ENCODE results near the gene SLC6A17.

SLC6A17 gene

DNA sequence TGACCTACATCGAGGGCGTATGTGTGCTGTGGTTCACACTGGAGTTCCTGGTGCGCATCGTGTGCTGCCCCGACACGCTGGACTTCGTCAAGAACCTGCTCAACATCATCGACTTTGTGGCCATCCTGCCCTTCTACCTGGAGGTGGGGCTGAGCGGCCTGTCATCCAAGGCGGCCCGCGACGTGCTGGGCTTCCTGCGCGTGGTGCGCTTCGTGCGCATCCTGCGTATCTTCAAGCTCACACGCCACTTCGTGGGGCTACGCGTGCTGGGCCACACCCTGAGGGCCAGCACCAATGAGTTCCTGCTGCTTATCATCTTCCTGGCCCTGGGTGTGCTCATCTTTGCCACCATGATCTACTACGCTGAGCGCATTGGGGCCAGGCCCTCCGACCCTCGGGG lies 72.8 kb downstream of the SLC6A17 start:
- DNase-seq (ENCODE audit: low read depth): no peak

GRCh38 chr1:110223581-110223980 lies 73.3 kb downstream of the SLC6A17 start:
- DNase-seq (ENCODE audit: low read depth): no peak

DNA sequence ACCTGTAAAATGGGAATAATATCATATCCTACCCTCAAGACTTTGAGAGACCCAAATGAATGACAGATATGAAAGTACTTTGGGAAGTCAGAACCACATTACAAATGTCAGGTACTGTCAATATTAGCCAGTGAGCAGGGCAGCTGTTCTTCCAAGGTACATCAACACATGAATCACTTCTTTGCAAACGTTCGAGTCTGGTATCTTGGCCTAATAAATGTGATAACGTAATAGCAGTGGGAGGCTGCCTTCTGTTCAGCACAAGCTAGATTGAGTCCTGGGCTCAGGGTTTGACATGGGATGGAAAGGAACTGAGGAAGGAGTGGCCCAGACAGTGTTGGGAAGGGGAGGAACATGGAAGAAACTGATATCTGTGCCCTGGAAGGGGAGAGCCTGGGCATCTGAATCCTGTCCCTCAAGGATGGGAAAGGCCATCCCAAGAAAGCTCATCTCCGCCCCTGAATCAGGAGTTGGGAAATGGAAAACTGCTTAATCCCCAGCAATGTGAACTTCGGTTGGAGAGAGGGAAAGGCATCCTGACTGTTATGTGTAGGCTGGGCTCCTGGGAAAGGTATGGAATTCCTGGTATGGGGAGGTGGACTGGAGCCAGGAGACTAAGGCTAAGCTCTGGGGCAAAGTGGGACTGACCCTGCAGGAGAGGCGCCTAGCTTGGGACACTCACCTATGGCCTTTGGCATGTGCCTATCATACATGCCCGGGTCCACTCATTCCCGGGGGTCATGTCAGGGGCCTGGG lies 74.1 kb downstream of the SLC6A17 start:
- no peak for DNase-seq (ENCODE audit: low read depth)

GRCh38 chr1:110225212-110225611 lies 74.9 kb downstream of the SLC6A17 start:
- no peak for DNase-seq (ENCODE audit: low read depth)

- no peak for DNase-seq (ENCODE audit: low read depth)
Observed at GRCh38 chr1:110225756-110226404, 75.6 kb downstream of the SLC6A17 start.

DNA sequence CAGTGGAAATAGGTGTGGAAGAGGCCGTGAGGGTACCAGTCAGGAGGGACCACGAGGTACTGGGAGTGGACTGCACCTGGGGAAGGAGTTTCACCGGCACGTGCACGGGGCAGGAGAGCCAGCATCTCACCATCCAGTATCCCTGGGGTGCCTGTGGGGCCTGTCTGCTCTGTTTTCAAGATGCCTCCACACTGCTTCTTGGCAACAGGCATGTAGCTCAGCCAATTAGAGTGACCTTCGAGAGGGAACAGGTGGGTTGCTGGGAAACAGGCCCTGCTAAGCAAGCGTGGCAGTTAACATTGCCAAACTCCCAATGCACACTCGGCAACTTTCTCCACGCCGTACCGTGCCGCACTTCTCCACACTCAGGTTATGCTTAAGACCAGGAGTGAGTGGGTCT lies 77.5 kb downstream of the SLC6A17 start:
- no peak for DNase-seq (ENCODE audit: low read depth)

- no peak for DNase-seq (ENCODE audit: low read depth)
Observed at GRCh38 chr1:110228381-110228780, 78.1 kb downstream of the SLC6A17 start.

DNA sequence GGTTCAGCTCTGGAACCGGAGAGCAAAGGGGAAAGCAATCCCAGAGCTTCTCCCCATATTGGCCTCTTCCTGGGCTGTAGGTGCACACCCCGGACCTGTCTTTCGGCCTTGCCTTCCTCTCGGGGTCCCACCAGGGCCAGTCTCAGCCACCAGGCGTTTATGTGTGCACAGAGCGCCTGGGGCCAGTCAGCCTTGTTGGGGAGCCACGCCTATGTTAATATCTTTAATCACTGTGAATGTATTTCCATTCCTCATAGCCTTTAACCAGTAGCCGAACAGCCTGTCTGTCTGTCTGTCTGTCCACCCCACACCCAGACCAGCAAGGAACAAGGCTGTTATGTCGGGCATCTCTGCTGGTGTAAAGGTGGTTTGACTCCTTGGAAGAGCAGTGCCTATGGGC lies 78.6 kb downstream of the SLC6A17 start:
- DNase-seq (ENCODE audit: low read depth): no peak

DNA sequence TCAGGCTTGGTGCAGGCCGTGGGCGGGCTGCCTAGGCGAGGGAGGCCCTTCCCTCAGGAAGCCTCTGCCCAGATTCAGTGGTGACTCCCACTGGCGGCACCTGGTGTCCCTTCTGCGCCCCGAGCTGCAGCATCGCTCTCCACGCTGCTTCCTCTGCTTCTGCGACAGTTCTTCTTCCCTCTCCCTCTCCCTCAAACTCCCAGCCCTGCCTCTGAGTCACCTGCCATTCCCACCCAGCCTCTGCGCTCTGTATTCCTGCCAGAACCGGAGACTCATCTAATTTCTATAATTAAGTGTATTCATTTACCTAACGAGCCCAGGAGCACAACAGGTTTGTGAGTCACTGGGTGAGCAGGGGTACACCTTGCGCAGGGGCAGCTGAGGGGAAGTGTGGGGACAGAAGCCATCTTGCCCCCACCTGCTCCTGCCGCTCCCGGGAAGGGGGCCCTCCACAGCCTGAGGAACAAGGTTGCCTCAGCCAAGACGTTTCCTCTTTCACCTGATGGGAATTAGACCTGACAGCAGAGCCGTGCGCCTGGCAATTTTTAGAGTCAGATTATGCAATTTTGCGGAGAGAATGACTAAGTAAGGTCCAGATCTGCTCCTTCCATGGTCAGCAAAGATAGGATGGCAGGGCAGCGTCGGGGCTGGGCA lies 79.2 kb downstream of the SLC6A17 start:
- DNase-seq (ENCODE audit: low read depth): no peak

DNA sequence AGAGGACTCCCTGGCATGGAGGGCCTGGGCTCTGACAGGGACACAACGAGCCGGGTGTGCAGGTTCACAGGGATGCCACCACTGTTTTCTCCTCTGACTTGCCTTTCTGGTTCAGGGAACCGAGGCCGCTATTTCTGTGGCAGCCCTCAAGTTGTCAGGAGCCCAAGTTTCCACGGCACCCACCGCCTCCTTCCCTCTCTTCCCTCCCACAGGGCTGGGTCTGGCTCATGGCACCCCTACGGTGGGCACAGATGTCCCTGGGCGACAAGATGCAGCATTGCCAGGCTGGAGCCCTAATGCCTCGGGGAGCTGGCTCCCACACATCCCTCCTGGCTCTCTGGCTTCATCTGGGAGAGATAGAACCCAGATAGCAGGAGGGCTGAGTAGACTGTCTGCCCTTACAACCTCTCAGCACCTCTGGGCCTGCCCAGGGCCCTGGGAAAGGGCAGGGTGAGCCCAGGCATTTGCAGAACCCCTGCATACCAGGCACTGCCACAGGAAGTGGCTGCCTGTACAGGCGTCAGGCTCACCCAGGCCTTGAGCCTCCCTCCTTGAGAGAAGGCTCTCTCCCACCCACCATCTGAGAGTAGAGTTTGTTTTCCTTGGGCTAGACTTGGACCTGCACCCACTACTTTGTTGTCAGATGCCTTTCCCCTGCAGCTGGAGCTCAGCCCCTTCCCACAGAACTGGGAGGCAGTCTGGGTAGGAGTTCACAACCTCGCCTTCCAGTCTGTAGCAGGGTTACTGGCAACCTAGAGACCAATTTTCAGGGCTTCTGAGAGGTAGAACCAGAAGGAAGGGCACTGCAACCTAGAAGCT lies 80.3 kb downstream of the SLC6A17 start:
- no peak for DNase-seq (ENCODE audit: low read depth)

DNA sequence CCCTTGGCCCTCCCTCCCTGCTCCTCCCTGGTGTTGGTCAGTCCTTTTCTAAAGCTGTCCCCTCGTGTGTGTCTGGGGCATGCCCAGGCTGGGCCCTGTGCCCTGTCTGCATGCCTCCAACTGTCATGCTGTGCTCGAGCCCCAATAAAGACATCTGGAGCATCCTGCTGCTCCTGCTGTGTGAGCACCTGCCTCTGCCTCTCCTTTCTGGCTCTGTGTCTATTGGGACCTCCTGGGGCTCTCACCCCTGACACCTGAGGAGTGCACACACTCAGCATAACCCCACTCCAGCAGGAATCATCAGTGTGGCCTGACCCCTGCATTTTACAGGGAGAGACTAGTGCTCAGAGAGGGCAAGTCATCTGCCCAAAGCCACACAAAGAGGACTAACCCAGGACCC lies 83.6 kb downstream of the SLC6A17 start:
- no peak for DNase-seq (ENCODE audit: low read depth)

DNA sequence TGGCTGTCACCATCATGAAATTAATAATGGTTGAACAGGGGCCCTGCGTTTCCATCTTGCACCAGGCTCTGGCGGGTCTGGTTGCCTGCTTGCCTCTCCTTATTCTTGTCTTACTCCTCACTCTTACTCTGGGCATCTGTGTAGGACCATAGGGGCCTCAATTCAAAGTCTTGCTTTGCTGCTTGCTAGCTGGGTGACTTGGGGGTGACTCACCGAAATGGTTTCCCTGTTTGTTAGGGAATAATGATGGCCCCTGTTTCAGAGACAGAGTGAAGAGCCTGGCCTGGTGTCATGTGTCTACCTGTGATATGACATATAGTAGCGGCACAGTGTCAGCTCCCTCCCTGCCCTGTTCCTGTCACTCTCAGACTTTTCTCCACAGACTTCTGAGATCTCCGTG lies 84.4 kb downstream of the SLC6A17 start:
- no peak for DNase-seq (ENCODE audit: low read depth)

GRCh38 chr1:110235181-110235833 lies 85.0 kb downstream of the SLC6A17 start:
- no peak for DNase-seq (ENCODE audit: low read depth)

GRCh38 chr1:110235834-110236682 lies 85.8 kb downstream of the SLC6A17 start:
- no peak for DNase-seq (ENCODE audit: low read depth)

DNA sequence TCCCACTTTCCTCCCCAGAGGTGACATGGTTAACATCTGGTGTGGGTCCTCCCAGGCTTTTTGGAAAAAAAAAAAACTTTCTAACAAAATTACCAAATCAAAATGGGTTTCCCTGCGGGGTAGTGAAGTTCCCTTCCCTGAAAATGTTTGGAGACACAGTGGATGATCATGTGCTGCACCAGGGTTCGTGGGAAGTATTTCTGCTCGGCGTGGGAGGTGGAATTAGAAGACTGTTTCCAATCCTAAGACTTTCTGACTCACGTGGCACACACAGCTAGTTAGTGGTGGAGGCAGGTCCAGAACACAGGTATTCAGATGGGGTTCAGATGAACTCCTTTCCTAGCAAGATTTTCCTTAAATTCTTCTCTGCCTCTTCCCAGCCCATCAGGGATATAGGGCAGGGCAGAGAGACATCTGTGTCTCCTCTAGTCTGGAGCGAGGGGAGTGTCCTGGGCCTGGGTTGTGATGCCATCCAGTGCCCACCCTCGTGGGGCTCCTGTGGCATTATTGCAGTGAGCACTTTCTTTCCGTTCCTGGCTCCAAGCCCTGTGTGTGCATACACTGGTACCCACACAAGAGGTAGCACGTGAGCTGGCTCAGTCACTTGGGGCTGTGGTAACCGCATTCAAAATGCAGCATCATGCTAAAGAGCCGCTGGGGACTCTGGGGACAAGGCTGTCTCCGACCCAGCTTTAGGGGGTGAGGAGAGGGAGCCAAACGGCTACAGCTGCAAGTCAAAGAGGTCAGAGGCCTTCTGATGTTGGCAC lies 87.3 kb downstream of the SLC6A17 start:
- no peak for DNase-seq (ENCODE audit: low read depth)

DNA sequence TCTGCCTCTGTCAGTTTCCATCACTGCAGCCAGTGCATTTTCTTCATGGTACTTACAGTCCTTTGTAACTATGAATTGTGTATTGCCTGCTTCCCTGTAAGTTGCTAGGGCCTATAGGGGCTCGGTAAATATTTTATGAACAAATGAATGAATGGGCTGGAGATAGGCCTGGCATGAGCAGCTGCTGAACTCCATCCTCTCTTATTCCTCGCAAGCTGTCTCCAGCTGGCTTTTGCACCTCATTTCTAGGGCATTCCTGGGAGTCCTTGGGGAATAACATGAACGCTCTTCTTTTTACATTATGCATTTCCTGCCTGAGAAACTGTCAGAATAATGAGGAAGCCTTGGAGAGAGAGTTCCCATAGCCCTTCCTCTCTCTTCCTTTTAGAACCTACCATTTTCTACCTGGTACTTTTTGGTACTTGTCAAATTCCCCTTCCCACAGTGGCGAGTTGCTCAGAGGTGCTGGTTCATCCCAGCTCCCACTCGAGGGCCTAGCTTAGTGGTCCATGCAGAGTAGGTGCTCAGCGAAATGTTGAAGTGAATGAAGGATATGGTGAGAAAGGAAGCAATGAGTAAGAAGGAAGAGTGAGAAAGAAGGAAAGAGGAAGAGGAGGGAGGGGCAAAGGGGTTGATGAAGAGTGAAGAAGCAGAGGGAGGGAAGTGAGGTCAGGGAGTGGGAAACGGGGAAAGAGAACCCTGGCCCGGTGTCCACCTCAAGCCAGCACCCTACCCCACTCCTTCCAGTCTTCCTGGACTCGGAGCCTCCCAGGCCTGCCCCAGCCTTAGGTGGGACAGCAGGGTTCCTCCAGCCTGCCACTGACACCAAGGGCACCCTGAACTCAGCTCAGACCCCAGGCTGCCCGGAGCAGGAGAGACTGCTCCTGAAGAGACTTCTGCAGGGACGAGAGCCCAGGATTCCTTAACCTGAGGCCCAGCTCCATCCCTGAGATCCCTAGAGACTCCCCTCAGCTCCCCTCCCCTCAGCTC lies 89.4 kb downstream of the SLC6A17 start:
- no peak for DNase-seq (ENCODE audit: low read depth)

GRCh38 chr1:110240476-110241210 lies 90.3 kb downstream of the SLC6A17 start:
- DNase-seq (ENCODE audit: low read depth): no peak

DNA sequence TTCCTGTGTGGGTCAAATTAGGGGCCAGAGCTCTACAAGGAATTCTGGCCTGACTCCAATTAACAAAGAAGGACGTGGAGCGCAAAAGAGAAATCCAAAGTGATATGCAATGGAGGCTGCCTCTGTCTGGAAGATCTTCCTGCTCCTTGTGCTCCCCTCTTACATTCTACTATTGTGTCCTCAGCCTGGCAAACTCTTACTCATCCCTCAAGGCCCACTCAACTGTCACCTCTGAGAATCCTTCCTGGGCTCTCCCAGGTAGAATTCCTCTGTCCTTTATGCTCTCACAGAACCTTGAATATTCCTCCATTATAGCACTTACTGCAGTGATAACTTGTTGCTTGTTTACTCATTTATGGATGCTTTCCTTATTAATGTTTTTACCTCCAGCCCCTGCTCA lies 91.2 kb downstream of the SLC6A17 start:
- no peak for DNase-seq (ENCODE audit: low read depth)

All from activated gamma-delta T cell treated with anti-CD3 and anti-CD28 coated beads, Interleukin-2, amount 50 U/mL, for 16 hours (primary cell).